ENCODE measurements around the gene MRRF.

GRCh38 chr9:122244349-122244748 lies 20.3 kb upstream of the MRRF start:
- TF ChIP-seq CTCF (IDR thresholded peaks at IDR 0.05), result no peak
- TF ChIP-seq POLR2AphosphoS5 (IDR thresholded peaks at IDR 0.05), result no peak
